ENCODE results near the gene SOX6. TPM values are rescaled to one million over a fixed set of nuclear protein-coding genes. Genes with fewer than 3 reads are reported as not detected.

SOX6 gene
- total RNA-seq, 1 experiment from 2014 or later: not detected

DNA sequence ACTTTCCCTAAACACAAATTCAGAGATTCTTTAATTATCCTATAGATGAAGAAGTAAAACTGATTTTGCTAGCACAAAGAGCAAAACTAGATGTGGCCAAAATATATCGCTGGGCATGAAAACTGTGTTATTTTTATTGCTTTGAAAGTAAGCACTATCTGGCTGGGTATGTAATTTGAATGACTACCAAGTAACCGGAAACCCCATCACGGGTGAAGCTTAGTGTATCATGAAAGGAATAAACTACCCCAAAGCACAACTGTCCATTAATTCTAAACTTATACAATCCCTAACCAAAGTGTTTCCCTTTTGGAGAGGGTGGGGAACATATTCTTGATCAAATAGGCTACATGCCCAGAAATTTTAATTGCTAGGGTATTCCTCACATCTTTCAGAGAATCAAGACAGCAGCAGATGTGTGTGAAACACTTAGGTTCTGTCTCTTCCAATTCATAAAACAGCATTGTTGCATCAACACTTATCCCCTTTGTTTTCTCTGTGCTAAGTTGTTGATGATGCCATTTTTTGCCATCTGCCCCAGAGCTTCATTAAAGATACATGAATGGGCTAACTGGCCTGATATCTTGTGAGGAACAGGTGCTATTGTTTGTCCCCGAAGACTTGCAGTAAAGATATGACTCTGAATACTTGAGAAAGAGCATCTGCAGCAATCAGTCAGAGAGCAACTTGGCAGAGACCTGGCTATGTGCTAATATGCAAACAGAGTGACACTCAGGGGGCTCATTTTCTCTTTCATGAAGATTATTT, 238.2 kb downstream of the SOX6 start:
- H3K27me3 ChIP-seq (ENCODE audit: insufficient read depth, low read length): no peaks in the 10 kb centered on the region
- no peak overlapping the region for H3K9ac ChIP-seq (ENCODE audit: extremely low read depth, insufficient read length, low read length)
- Mint-ChIP-seq H3K4me1 (peaks cover 4 to 10% of the 10 kb centered on the region in 2 experiments), H3K36me3 (ENCODE audit: insufficient read depth in 1 of 3, low read depth in 3 of 3) (no peaks in the 10 kb centered on the region), H3K27me3 (ENCODE audit: low read depth) (peaks cover 2% of the 10 kb centered on the region; the same call in 1 of the 2 replicates), H3K4me3 (no peak overlapping the region), H3K27ac (no peak overlapping the region), H3K9me3 (no peaks in the 10 kb centered on the region)
- H3K23me2 ChIP-seq (ENCODE audit: insufficient read length, low read depth, low read length, poor library complexity, severe bottlenecking): no peaks in the 10 kb centered on the region
- H4K91ac ChIP-seq (ENCODE audit: insufficient read length, low read depth, low read length): no peak overlapping the region
- H2BK12ac ChIP-seq (ENCODE audit: insufficient read length, low read depth, low read length): no peak overlapping the region
- WGBS (ENCODE audit: extremely low coverage, insufficient read length, low lambda C conversion rate): no CpG with 5 or more reads among the region's 4 CpGs
- H2BK120ac ChIP-seq (ENCODE audit: low read depth, low read length, poor library complexity, severe bottlenecking): no peak overlapping the region
- no peak overlapping the region for H2AK5ac ChIP-seq (ENCODE audit: insufficient read length, low read length)
- no peak overlapping the region for H3K4me2 ChIP-seq (ENCODE audit: insufficient read depth, insufficient read length, low read length)
- no peak overlapping the region for H3K56ac ChIP-seq (ENCODE audit: insufficient read length, low read depth, low read length)
- H3K9me3 ChIP-seq (ENCODE audit: control insufficient read depth, low read depth, low read length): no peaks in the 10 kb centered on the region
- no peak overlapping the region for H3K27ac ChIP-seq (ENCODE audit: insufficient read length, low read depth, low read length)
- no peak overlapping the region for H3K23ac ChIP-seq (ENCODE audit: insufficient read length, low read depth, low read length)
- H3K79me2 ChIP-seq (ENCODE audit: insufficient read depth, low read length): no peaks in the 10 kb centered on the region
- no peaks in the 10 kb centered on the region for H3K79me1 ChIP-seq (ENCODE audit: insufficient read depth, low read depth, low read length, poor library complexity, severe bottlenecking)
- H3K4me1 ChIP-seq (ENCODE audit: insufficient read depth, low read length): no peaks in the 10 kb centered on the region
- no peak for TF ChIP-seq CTCF (conservative IDR thresholded peaks at IDR 0.05)
- no peak overlapping the region for H3K18ac ChIP-seq (ENCODE audit: insufficient read length, low read depth, low read length)
- H2BK15ac ChIP-seq (ENCODE audit: low read depth, low read length): no peak overlapping the region
- no peak overlapping the region for H4K5ac ChIP-seq (ENCODE audit: insufficient read length, low read depth, low read length)
- no peak overlapping the region for H2BK5ac ChIP-seq (ENCODE audit: insufficient read length, low read length)
- DNase-seq: no peak
- no peaks in the 10 kb centered on the region for H4K20me1 ChIP-seq (ENCODE audit: control insufficient read depth, insufficient read depth, insufficient read length)
- H4K8ac ChIP-seq (replicated peaks; ENCODE audit: insufficient read length, low read depth, low read length): no peak overlapping the region
- no peak overlapping the region for H3K14ac ChIP-seq (ENCODE audit: insufficient read depth, low read length)
- H2BK20ac ChIP-seq (ENCODE audit: low read depth, low read length, poor library complexity, severe bottlenecking): no peak overlapping the region
- no peak overlapping the region for H3K4ac ChIP-seq (ENCODE audit: low read depth, low read length)
- H3T11ph ChIP-seq (ENCODE audit: low read length): no peak overlapping the region
- no peak overlapping the region for H2AFZ ChIP-seq (ENCODE audit: low read length)
